GM21619 (cell line): Measurements from ENCODE around the gene TMEM42.

ENCODE experiments used
- ATAC-seq: cut with Tn5 transposase; IDR thresholded peaks from one replicate; pipeline ENCODE4 v1.9.1; 2021; ENCODE audit not compliant: unreplicated experiment

TMEM42 gene

GRCh38 chr3:44906997-44907396 lies 45.3 kb downstream of the TMEM42 start:
- no peak for ATAC-seq

- ATAC-seq, result no peak
These were observed 45.9 kb downstream of the TMEM42 start for GRCh38 chr3:44907612-44908011.

GRCh38 chr3:44909063-44909462 lies 47.4 kb downstream of the TMEM42 start:
- no peak for ATAC-seq

GRCh38 chr3:44910693-44911092 lies 49.0 kb downstream of the TMEM42 start:
- no peak for ATAC-seq

GRCh38 chr3:44913868-44914468 lies 52.3 kb downstream of the TMEM42 start:
- no peak for ATAC-seq

GRCh38 chr3:44914936-44915335 lies 53.2 kb downstream of the TMEM42 start:
- no peak for ATAC-seq
